Brain microvascular endothelial cell (primary cell): ENCODE measurements around the gene NUDT4B.
"Not testable (repeated sequence)": the region's sequence is repeated elsewhere in the genome, so short reads cannot be mapped to it uniquely, and the experiment has no call there.

Source experiments
- DNase-seq: peaks from one replicate; pipeline ENCODE4 v3.0.0-alpha.2; 2020
- H3K27ac ChIP-seq: fragments of 250-450 bp; sonication (Bioruptor Pico); 2 replicates; pipeline ENCODE4 v1.5.1; 2020; ENCODE audit warnings: mild to moderate bottlenecking, moderate library complexity
- H3K27me3 ChIP-seq: fragments of 250-450 bp; sonication (Bioruptor Pico); replicated peaks from 2 replicates; pipeline ENCODE4 v1.5.1; 2020; ENCODE audit warnings: mild to moderate bottlenecking
- H3K36me3 ChIP-seq: fragments of 250-450 bp; sonication (Bioruptor Pico); replicated peaks from 2 replicates; pipeline ENCODE4 v1.5.1; 2020; ENCODE audit warnings: mild to moderate bottlenecking
- H3K4me3 ChIP-seq: 2 replicates; pipeline ENCODE4 v1.5.1; 2011; ENCODE audit warnings: low read depth, mild to moderate bottlenecking, control low read depth, low read length, moderate library complexity
- in situ Hi-C: cut with HindIII; loops from 2 replicates; pipeline ENCODE4 v1.10.0; 2017; ENCODE audit warnings: low sequenced_read_pairs, low pct_ligation_motif_present

NUDT4B gene

GRCh38 chr1:148748563-148749334 is at the start of gene NUDT4B:
NUDT4B (plus strand) TSS chr1:148748774; CDS start chr1:148748953, 179 bp downstream.
- H3K4me3 ChIP-seq, H3K27me3 ChIP-seq, H3K27ac ChIP-seq, H3K36me3 ChIP-seq, DNase-seq, in situ Hi-C loops: not testable (repeated sequence)

GRCh38 chr1:148699357-148699756 is 49.2 kb upstream of the NUDT4B start:
- H3K36me3 ChIP-seq, H3K27ac ChIP-seq, DNase-seq, H3K4me3 ChIP-seq, H3K27me3 ChIP-seq, in situ Hi-C loops: not testable (repeated sequence)

DNA sequence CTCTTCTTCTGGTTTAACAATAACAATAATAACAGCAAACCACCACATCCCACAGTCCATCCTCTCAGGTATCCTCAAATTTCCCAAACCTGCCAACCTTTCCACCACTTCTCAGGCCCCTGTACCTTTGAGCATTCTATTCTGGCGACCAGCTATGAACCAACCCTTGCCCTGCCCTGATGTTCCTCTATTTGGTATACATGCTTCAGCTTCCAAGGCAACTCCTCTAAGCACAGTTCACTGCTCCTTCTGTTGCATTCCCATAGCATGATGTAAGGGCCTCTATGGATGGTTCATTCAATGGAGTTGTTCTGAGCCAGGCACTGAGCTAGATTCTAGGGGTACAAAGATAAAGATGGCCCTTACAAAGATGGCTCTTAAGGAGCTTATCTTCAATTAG is 46.3 kb upstream of the NUDT4B start:
- H3K36me3 ChIP-seq, H3K4me3 ChIP-seq, H3K27ac ChIP-seq, DNase-seq, in situ Hi-C loops, H3K27me3 ChIP-seq: not testable (repeated sequence)

DNA sequence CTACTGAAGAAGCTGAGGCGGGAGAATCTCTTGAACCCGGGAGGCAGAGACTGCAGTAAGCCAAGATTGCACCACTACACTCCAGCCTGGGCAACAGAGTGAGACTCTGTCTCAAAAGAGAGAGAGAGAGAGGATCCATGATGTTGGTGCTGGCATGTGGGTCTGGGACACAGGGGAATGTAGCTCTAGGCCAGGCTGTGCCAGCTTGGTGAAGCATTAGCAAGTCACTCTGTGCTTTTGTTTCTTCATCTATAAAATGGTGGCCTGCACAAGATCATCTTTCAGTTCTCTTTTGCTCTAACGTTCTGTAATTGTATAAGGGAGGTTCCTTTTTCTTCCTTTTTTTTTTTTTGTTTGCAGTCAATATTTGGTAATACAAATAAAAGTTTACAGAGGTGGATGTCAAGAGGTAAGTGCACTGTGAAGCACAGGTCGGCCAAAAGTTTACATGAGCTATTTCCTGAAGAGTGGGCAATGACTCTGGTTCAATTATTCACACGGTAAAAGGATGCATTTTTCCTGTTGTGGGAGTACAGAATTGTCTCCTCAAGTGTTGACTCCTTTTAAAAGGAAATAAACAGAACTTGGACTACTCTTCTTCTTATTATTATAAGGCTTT is 44.5 kb upstream of the NUDT4B start:
- H3K27ac ChIP-seq, DNase-seq, H3K4me3 ChIP-seq, in situ Hi-C loops, H3K27me3 ChIP-seq, H3K36me3 ChIP-seq: not testable (repeated sequence)

- DNase-seq, in situ Hi-C loops, H3K36me3 ChIP-seq, H3K27me3 ChIP-seq, H3K4me3 ChIP-seq, H3K27ac ChIP-seq: not testable (repeated sequence)
Observed at GRCh38 chr1:148705316-148705948, 43.1 kb upstream of the NUDT4B start.

GRCh38 chr1:148708779-148709333 is 39.7 kb upstream of the NUDT4B start:
- H3K27me3 ChIP-seq, H3K4me3 ChIP-seq, DNase-seq, H3K27ac ChIP-seq, H3K36me3 ChIP-seq, in situ Hi-C loops: not testable (repeated sequence)

DNA sequence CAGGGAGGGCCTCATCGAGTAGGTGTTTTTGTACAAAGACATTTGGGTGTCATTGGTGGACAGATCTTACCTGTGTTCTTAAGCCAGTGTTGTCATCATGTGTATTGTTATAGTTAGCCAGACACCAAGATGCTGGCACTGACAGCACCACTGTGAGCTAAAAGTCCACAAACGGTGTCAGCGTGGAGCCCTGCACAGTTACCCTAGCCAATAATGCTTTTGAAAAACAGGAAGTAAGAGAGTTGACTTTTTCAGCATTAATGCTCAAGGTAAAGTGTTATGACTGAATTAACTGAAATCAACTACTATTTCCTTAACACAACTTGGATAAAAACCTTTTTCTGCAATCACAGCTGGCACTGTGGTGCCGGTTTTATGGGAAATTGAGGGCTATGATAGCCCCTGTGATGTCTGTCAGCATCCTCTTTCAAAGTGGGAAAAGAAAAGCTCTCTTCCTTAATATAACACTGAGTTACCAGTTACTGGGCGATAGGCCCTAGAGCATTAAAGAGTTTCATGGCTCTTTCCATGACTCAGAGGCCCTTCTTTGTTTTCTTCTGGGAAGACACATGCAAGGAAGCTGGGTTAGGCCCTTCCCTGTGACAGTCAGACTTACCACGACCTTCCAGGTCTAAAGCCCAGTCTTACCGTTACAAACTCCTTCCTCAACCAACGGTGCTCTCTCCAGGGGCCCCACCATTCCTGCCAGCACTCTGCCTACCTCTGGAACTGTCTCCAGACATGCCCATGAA is 37.6 kb upstream of the NUDT4B start:
- in situ Hi-C loops, H3K27me3 ChIP-seq, DNase-seq, H3K4me3 ChIP-seq, H3K27ac ChIP-seq, H3K36me3 ChIP-seq: not testable (repeated sequence)

GRCh38 chr1:148712353-148712752 is 36.2 kb upstream of the NUDT4B start:
- H3K27me3 ChIP-seq, H3K36me3 ChIP-seq, H3K27ac ChIP-seq, H3K4me3 ChIP-seq, DNase-seq, in situ Hi-C loops: not testable (repeated sequence)

DNA sequence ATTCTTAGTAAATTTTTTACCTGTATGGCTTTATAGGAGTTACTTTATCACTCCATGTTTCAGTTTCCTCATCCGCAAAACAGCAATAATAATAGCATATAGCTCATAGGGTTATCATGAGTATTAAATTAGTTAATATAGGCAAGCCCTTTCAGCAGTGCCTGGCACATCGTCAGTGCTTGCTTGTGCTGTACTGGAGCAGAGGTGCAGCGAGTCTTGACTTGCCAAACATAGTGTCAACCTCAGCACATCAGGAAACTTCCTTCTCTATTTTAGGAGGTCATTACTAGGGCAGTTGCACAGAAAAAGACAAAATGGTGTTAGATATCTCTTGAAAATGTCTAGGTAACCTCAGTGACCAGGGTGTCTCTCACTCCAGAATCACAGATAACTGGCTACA is 33.1 kb upstream of the NUDT4B start:
- DNase-seq, H3K27me3 ChIP-seq, H3K4me3 ChIP-seq, in situ Hi-C loops, H3K36me3 ChIP-seq, H3K27ac ChIP-seq: not testable (repeated sequence)

- H3K27ac ChIP-seq, H3K36me3 ChIP-seq, DNase-seq, H3K4me3 ChIP-seq, H3K27me3 ChIP-seq, in situ Hi-C loops: not testable (repeated sequence)
Observed at GRCh38 chr1:148716966-148717520, 31.5 kb upstream of the NUDT4B start.

DNA sequence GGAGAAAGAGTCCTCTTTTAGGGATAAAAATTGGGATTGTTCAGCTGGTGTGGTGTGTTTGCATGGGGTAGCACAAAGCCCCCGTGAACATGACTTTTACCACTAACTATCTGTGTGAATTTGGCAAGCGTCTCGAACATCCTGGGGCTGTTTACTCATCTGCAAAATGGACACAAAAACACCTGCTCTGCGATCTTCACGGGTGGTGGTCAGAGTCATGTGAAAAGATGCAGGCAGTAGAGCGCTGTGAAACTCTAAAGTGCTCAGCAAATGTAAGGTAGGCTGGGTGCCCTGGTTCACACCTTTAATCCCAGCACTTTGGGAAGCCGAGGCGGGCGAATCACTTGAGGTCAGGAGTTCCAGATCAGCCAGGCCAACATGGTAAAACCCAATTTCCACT is 27.7 kb upstream of the NUDT4B start:
- H3K27ac ChIP-seq, H3K27me3 ChIP-seq, H3K4me3 ChIP-seq, in situ Hi-C loops, H3K36me3 ChIP-seq, DNase-seq: not testable (repeated sequence)

DNA sequence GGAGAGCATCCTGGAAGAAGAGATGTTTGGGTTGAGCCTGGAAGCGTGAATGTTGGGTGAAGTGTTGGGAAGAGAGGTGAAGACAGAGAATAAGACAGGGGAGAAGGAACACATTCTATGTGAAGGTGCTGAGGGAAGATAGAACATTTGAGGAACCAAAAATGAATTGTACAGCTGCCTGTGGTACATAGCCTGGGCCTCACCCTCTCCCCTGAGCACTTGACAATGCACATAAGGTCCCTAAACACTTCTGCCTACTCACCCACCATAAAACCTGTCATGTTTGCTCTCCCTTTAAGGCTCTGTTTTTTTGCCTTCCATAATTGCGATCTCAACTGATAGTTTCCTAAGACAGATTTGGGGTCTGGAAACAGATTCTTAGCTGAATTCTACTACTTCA is 25.8 kb upstream of the NUDT4B start:
- H3K27ac ChIP-seq, in situ Hi-C loops, H3K27me3 ChIP-seq, H3K4me3 ChIP-seq, H3K36me3 ChIP-seq, DNase-seq: not testable (repeated sequence)

- not testable (repeated sequence) for DNase-seq, H3K4me3 ChIP-seq
Observed at GRCh38 chr1:148723515-148723914, 25.1 kb upstream of the NUDT4B start.

DNA sequence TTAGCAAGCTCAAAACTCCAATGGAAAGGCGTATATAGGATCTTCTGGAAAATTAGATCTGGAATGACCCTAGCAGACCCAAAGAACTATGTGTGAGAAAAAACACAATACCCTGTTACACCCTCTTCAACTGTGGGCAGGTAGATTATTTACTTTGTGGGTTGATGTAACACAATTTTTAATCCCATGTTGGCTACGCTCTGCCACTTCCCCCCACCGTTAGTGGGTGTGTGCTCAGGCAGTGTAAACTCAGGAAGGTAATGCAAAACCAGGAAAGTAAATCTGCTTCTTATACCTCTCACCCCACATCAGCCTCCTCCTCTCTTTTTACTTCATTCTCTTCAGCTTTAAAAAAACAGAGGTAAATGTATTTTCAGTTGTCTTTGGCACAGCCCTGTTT is 23.7 kb upstream of the NUDT4B start:
- in situ Hi-C loops, H3K4me3 ChIP-seq, DNase-seq, H3K27me3 ChIP-seq, H3K36me3 ChIP-seq, H3K27ac ChIP-seq: not testable (repeated sequence)

More at GRCh38 chr1:148723515-148723914, 25.1 kb upstream of the NUDT4B start:
- H3K36me3 ChIP-seq, H3K27ac ChIP-seq, in situ Hi-C loops, H3K27me3 ChIP-seq: not testable (repeated sequence)
